GM19463 (cell line): Measurements from ENCODE around the gene PRR33.
"Not testable (repeated sequence)": the region's sequence is repeated elsewhere in the genome, so short reads cannot be mapped to it uniquely, and the experiment has no call there.

ENCODE experiments used
- ATAC-seq: cut with Tn5 transposase; IDR thresholded peaks from one replicate; pipeline ENCODE4 v1.9.1; 2021; ENCODE audit warnings: mild to moderate bottlenecking, moderate library complexity; ENCODE audit not compliant: unreplicated experiment

Gene PRR33

GRCh38 chr11:1877211-1878136, 14.2 kb downstream of the PRR33 start:
- ATAC-seq: no peak

DNA sequence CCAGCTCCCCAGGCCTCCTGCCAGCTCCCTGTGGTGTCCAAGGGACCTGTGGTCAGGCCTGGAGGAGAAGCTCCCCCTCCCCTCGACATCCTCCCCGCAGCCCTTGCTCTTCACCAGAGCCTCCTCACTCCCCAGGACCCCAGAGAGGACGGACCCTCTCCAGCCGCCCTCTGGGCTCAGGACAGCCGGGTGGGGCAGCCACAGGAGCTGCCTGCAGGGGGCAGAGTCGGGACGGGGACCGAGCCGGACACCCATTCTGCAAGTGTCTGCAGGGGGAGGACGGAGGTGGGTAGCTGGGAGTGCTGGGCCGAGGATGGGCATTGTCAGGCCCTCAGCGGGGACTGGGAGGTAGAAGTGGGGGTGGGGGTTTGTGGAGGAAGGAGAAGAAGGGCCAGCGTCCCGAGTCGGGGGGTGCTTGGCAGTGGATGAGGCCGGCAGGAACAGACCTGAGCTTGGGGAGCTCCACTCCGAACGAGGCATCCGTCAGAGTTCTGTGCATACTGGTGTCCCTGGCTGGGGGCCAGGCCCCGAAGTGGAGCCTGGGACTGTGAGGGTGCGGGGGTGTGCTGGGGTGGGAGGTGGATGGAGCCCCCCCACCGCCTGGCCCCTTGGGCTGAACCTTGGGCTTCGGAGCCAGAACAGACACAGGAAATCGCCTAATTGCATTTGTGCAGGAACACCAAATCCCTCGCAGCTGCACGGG, 15.2 kb downstream of the PRR33 start:
- no peak for ATAC-seq

- ATAC-seq: not testable (repeated sequence)
These were observed 15.8 kb downstream of the PRR33 start for GRCh38 chr11:1875851-1876301.

GRCh38 chr11:1875093-1875850, 16.4 kb downstream of the PRR33 start:
- no peak for ATAC-seq

DNA sequence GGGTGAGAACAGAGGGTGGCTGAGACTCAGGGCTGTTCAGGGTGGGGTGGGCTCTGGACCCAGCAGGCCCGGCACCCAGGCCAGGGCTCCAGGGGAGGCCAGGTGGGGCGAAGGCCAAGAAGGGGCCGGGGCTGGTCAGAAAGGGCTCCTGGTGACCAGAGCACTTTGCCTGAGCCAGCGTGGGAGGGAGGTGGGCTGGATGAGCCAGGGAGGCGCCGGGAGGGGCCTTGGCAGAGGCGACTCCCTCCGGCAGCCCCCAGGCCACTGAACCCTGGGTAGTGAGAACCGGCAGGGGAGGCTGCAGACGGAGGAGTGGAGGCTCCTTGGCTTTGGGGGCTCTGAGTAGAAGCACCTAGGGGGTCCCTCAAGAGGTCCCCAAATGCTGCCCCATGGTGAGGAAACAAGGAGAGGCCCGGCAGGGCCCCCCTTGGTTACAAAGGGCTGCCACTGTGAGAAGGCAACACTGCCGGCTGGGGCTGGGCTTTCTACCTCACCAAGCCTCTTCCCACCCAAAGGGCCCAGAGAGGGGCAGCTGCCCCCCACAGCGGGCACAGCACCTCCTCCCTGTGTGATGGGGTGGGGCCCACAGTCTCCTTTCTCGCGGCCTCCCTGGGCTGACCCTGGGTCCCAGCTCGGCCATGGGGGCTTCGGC, 17.1 kb downstream of the PRR33 start:
- ATAC-seq: not testable (repeated sequence)

GRCh38 chr11:1873813-1874150, 17.9 kb downstream of the PRR33 start:
- ATAC-seq: not testable (repeated sequence)

DNA sequence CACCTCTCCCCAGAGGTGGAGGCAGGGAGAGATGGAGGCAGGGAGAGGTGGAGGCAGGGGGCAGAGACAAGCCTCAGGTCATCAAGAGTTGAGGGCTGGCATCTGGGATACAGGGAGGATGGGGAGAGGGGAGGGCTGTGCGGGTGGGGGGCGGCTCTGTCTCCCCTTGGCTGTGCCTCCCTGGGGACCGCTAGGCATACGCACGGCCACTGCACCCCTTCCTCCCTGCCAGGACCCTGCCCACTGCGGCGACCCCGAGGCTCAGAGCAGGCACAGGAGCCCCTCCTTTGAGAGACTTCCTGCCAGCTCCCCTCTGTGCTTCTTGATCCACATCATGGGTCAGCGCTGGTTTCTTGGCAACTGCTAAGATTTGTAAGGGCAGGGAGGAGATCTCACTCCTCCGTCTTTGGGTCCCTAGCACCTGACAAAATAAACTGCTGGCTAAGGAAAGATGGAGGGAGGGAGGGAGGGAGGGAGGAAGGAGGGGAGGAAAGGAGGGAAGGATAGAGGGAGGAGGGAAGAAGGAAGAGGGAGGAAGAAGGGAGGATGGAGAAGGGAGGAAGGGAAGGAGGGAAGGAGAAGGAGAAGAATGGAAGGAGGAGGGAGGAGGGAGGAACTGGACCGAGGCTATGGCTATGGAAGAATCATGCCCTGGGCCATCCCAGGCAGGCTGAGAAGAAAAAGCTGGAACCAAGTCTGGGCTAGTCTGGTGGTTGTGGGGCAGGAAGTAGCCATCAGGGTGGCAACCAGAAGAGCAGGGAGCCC, 18.5 kb downstream of the PRR33 start:
- no peak for ATAC-seq

- ATAC-seq: no peak
These were observed 19.3 kb downstream of the PRR33 start for GRCh38 chr11:1872267-1872985.

DNA sequence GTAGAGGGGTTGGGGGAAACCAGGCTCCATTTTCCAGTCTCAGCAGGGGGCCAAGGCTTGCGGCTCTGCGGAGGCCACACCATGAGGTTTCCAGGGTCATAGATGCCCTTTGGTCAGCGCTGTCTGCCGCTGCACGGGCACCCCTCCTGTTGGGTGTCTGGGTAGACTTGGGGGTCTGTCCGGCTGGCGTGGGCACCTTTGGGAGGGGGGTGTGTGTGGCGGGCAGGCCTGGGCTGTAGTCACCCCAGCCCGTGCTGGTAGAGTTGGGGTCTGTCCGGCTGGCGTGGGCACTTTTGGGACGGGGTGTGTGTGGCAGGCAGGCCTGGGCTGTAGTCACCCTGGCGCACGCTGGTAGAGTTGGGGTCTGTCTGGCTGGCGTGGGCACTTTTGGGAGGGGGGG, 20.2 kb downstream of the PRR33 start:
- no peak for ATAC-seq

GRCh38 chr11:1870721-1871466, 20.8 kb downstream of the PRR33 start:
- ATAC-seq: no peak

GRCh38 chr11:1870326-1870696, 21.4 kb downstream of the PRR33 start:
- no peak for ATAC-seq

- no peak for ATAC-seq
These were observed 22.0 kb downstream of the PRR33 start for GRCh38 chr11:1869427-1870325.

DNA sequence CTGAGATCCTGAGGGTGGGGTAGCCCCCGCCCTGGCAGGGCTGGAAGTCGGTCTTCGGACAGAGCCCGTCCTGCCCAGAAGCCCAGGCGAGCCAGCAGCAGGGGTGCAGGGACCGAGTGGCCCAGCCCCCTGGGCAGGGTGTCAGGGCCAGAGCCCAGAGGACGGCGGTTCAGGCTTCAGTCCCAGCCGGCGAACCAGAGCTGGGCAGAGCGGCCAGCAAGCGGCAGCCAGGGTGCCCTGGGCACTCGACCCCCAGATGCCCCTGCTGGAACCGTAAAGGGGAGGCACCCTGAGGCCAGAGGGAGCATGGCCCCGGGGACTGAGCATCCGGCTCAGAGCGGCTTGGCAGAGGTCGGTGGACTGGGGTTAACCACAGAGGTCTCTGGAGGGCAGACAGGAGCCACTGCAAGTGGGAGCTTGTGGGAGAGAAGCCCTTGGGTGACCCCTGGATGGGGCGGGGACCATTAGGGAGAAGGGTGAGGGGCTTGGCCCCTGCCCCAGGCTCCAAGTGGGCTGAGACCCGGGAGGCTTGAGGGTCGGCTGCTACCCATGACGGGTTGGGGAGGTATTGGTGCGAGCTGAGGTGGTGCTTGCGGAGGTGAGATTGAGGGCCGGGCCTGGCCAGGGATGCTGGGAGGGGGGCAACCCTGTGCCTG, 22.9 kb downstream of the PRR33 start:
- ATAC-seq: no peak

DNA sequence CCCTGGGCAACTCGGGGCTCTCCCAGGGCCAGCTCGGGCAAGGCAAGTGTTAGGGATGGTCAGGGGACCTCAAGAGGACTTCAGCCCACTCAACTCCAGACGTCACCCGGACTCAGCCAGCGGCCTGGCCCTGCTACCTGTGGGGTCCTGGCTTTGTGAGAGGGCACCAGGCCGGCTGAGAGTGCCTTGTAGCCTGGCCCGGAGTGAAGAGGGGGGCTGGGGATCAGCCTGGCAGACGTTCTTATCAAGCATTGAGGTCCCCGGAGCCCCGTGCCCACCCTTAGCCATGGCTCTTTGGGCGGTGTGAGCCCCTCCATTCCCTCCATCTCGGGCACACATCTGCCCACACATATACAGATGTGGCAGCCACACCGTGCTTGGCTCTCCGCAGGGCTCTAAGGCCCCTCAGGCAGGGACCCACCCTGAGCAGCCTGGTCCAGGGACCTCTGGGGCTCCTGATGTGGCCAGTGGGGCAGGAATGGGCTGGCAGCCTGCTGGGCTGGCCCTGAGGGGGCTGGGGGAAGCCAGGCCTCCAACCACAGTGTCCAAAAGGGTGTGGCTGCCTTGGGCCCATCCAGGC, 23.5 kb downstream of the PRR33 start:
- no peak for ATAC-seq

DNA sequence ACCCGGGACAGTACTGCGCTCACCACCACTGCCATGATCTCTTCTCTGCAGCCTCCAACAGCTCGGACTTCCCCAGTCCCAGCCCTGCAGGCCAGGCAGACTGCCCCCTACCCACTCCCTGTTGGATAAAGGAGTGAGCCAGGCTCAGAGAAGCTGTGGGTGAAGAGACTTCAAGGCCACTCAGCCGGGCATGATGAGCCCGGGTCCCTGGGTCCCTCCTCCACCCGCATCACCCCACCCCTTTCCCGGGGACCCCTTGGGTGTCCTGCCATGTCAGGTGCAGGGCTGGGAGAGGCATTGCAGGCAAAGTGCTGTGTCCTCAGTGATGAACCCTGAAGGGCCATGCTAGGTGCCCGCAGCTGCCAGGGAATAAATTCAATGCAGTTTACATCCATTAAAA, 24.3 kb downstream of the PRR33 start:
- ATAC-seq: no peak

- ATAC-seq: no peak
These were observed 24.9 kb downstream of the PRR33 start for GRCh38 chr11:1866776-1867175.

DNA sequence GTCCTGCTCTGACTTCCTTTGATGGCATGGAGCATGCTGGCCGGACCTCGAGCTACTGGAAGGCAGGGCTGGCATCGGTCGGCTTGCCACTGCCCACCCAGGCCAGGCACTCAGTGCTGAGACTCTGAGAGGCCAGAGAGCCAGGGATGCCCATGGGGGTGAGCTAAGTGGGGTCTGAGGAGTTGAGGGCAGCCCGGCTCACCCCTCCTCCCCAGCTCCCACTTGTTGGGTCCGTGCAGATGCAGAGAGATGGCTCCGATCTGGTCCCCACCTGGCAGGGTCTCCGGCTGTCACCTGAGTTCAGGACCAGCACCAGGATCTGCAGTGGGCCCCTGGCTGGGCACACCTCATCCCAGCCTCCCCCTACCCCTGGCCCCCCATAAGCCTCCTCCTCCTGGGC, 25.5 kb downstream of the PRR33 start:
- no peak for ATAC-seq
